Colonic mucosa (tissue), 4 donors: Measurements from ENCODE around the gene PDLIM4. TPM values are rescaled to one million over a fixed set of nuclear protein-coding genes. Genes with fewer than 3 reads are reported as not detected.

ENCODE experiments used
- DNase-seq: peaks from one replicate; pipeline ENCODE4 v3.0.0-alpha.2; 2020
- H3K27ac ChIP-seq: fragments of 200-600 bp; one replicate; pipeline ENCODE4 v1.8.0; 2021
- H3K27me3 ChIP-seq: fragments of 200-600 bp; one replicate; pipeline ENCODE4 v1.8.0; 2021
- H3K36me3 ChIP-seq: fragments of 200-600 bp; one replicate; pipeline ENCODE4 v1.8.0; 2021
- H3K4me1 ChIP-seq: fragments of 200-600 bp; one replicate; pipeline ENCODE4 v1.8.0; 2021; ENCODE audit warnings: mild to moderate bottlenecking
- H3K4me3 ChIP-seq: fragments of 200-600 bp; one replicate; pipeline ENCODE4 v1.8.0; 2021
- H3K9ac ChIP-seq, 2 donors: one replicate each; pipeline ENCODE4 v1.7.0; 2013; ENCODE audit warnings: control low read depth in 2 of 2, low read depth in 2 of 2, low read length in 2 of 2
- H3K9me3 ChIP-seq: fragments of 200-600 bp; one replicate; pipeline ENCODE4 v1.8.0; 2021
- intact Hi-C: fragments of 100-400 bp; cut with DNase I; formaldehyde crosslinking; loops from one replicate; pipeline ENCODE4 v1.14.1; 2022
- total RNA-seq, 2 donors: library from RNA; stranded (reverse); fragmentation: NEBNext Ultra II Directional in 1 of 2; extraction: Animal tissue kit (Norgen Biotek cat#: 25700) in 1 of 2; gene quantifications; one replicate each; pipeline ENCODE4 v1.2.1, GENCODE V29; 2021
- TF ChIP-seq, protein P1 (sequence below): fragments of 200-600 bp; IDR thresholded peaks from one replicate; pipeline ENCODE4 v1.8.0; 2022; ENCODE audit warnings: antibody characterized with exemption, mild to moderate bottlenecking
- donor health status: healthy.
- donor health status: DM: no; HTN: no; CAD: no.
- donor health status: DM: no; HTN: no; CAD: no.

PDLIM4 gene
- total RNA-seq, 2 donors from 2014 or later = 2.3 to 14.3 TPM

DNA sequence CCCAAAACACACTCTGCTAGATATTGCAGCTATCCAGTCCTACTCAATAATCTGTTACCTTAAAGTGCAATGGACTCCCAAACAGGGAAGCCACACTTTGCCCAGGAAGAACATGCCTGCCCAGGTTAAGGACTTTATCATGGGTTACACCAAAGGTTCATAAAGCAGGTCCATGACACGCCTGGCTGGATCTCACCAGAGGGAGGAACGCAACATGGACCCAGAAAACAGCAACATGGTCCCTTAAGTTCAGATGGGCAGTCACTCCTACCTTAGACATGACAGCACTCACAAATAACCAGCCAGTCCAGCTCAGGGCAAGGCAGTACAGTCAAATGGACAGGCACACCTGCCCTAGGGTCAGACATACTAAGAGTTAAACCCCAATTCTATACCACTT, 33.6 kb upstream of the PDLIM4 start:
- intact Hi-C loops = no loop called here
- TF ChIP-seq, protein P1, sequence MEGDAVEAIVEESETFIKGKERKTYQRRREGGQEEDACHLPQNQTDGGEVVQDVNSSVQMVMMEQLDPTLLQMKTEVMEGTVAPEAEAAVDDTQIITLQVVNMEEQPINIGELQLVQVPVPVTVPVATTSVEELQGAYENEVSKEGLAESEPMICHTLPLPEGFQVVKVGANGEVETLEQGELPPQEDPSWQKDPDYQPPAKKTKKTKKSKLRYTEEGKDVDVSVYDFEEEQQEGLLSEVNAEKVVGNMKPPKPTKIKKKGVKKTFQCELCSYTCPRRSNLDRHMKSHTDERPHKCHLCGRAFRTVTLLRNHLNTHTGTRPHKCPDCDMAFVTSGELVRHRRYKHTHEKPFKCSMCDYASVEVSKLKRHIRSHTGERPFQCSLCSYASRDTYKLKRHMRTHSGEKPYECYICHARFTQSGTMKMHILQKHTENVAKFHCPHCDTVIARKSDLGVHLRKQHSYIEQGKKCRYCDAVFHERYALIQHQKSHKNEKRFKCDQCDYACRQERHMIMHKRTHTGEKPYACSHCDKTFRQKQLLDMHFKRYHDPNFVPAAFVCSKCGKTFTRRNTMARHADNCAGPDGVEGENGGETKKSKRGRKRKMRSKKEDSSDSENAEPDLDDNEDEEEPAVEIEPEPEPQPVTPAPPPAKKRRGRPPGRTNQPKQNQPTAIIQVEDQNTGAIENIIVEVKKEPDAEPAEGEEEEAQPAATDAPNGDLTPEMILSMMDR = no peak
- no peaks in the 10 kb centered on the region for H3K36me3 ChIP-seq
- H3K4me3 ChIP-seq = no peak overlapping the region
- no peaks in the 10 kb centered on the region for H3K27me3 ChIP-seq
- no peaks in the 10 kb centered on the region for H3K4me1 ChIP-seq
- H3K9ac ChIP-seq = no peak overlapping the region
- H3K27ac ChIP-seq = no peak overlapping the region
- DNase-seq = no peak
- H3K9me3 ChIP-seq = no peaks in the 10 kb centered on the region

DNA sequence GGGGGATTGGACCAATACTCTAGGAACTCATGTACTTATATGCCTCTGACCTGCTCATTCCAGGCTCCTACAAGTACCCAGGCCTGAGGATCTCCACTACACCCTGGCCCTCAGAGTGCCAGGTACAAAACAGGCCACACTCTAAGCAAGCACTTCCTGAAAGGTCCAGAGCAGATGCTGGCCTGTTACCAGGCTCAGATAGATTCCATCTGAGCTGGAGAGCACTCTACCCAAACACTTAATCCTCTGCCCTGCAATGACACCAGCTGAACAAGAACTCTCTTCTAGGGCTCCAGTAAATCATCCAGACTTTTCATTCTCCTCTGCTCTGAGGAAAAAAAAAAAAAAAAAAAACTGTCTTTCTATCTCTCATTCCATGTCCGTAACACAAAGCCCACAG, 32.8 kb upstream of the PDLIM4 start:
- DNase-seq = no peak
- intact Hi-C loops = no loop called here

GRCh38 chr5:132225165-132226032, 32.1 kb upstream of the PDLIM4 start:
- no peaks in the 10 kb centered on the region for H3K9me3 ChIP-seq
- no peaks in the 10 kb centered on the region for H3K36me3 ChIP-seq
- DNase-seq = peak; percentile 86
- peak overlapping the region; percentile 34 for H3K27ac ChIP-seq
- no peaks in the 10 kb centered on the region for H3K27me3 ChIP-seq
- H3K9ac ChIP-seq = peak overlapping the region in 1 of 2 donors; percentile 43
- H3K4me1 ChIP-seq = no peaks in the 10 kb centered on the region
- intact Hi-C loops = no loop called here
- no peak overlapping the region for H3K4me3 ChIP-seq
- TF ChIP-seq, protein P1 = no peak

More for the DNA sequence above, 32.8 kb upstream of the PDLIM4 start:
- TF ChIP-seq, protein P1 = no peak
- no peak overlapping the region for H3K4me3 ChIP-seq
- no peaks in the 10 kb centered on the region for H3K9me3 ChIP-seq
- no peaks in the 10 kb centered on the region for H3K27me3 ChIP-seq
- no peaks in the 10 kb centered on the region for H3K36me3 ChIP-seq
- H3K27ac ChIP-seq = peak overlapping the region; percentile 34
- peak overlapping the region in 1 of 2 donors; percentile 8 for H3K9ac ChIP-seq
- H3K4me1 ChIP-seq = no peaks in the 10 kb centered on the region

- TF ChIP-seq, protein P1 = no peak
- Histone ChIP-seq H3K4me1 (no peaks in the 10 kb centered on the region), H3K4me3 (peak overlapping the region; percentile 54), H3K36me3 (no peaks in the 10 kb centered on the region), H3K27ac (peak overlapping the region; percentile 81), H3K9me3 (no peaks in the 10 kb centered on the region), H3K27me3 (no peaks in the 10 kb centered on the region), H3K9ac (peak overlapping the region; percentile 81 to 93)
- intact Hi-C loops = no loop called here
- DNase-seq = peak; percentile 31
Measured at GRCh38 chr5:132226516-132227234, 30.8 kb upstream of the PDLIM4 start.

DNA sequence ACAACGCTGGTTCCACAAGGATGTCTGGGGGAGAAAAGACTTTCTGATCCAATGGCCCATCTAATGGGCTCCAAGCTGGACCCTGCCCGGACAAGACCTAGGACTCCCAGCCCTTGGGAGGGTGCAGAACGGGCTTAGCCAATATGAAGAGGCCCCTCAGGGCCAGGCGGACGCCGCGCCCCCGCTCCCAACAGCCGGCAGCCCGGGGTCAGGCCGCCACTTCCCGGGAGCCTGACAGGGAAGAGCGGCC, 30.3 kb upstream of the PDLIM4 start:
- no peaks in the 10 kb centered on the region for H3K9me3 ChIP-seq
- peak overlapping the region; percentile 54 for H3K4me3 ChIP-seq
- H3K4me1 ChIP-seq = no peaks in the 10 kb centered on the region
- peak overlapping the region; percentile 81 for H3K27ac ChIP-seq
- peak overlapping the region; percentile 81 to 93 for H3K9ac ChIP-seq
- no peak for DNase-seq
- intact Hi-C loops = no loop called here
- no peaks in the 10 kb centered on the region for H3K27me3 ChIP-seq
- no peaks in the 10 kb centered on the region for H3K36me3 ChIP-seq
- TF ChIP-seq, protein P1 = no peak
